Hepatocyte (in vitro differentiated cells): Measurements from ENCODE around the gene SURF1. TPM values are rescaled to one million over a fixed set of nuclear protein-coding genes. Genes with fewer than 3 reads are reported as not detected.

ENCODE experiments used
- DNase-seq: peaks from one replicate; pipeline ENCODE4 v3.0.0-alpha.2; 2016; ENCODE audit warnings: low spot score
- H2AFZ ChIP-seq: fragments of 200-600 bp; sonication (generic); 2 replicates; pipeline ENCODE4 v1.6.0; 2016; ENCODE audit warnings: antibody characterized with exemption, mild to moderate bottlenecking
- H3K27ac ChIP-seq: fragments of 200-600 bp; sonication (generic); 2 replicates; pipeline ENCODE4 v1.5.1; 2016; ENCODE audit warnings: mild to moderate bottlenecking
- H3K27me3 ChIP-seq: fragments of 200-600 bp; sonication (generic); 2 replicates; pipeline ENCODE4 v1.6.1; 2016
- H3K36me3 ChIP-seq: fragments of 200-600 bp; sonication (generic); replicated peaks from 2 replicates; pipeline ENCODE4 v1.5.1; 2016; ENCODE audit warnings: low read depth; ENCODE audit not compliant: insufficient read depth
- H3K4me1 ChIP-seq: fragments of 200-600 bp; sonication (generic); 2 replicates; pipeline ENCODE4 v1.5.1; 2016; ENCODE audit warnings: mild to moderate bottlenecking, moderate library complexity; ENCODE audit not compliant: insufficient read depth
- H3K4me2 ChIP-seq: fragments of 200-600 bp; sonication (generic); 2 replicates; pipeline ENCODE4 v1.6.0; 2016
- H3K4me3 ChIP-seq: fragments of 200-600 bp; sonication (generic); 2 replicates; pipeline ENCODE4 v1.5.1; 2016; ENCODE audit warnings: mild to moderate bottlenecking
- H3K79me2 ChIP-seq: fragments of 200-600 bp; sonication (generic); 2 replicates; pipeline ENCODE4 v1.6.0; 2017; ENCODE audit warnings: mild to moderate bottlenecking
- H3K9me2 ChIP-seq: fragments of 200-600 bp; sonication (generic); replicated peaks from 2 replicates; pipeline ENCODE4 v1.6.0; 2017; ENCODE audit warnings: mild to moderate bottlenecking; ENCODE audit not compliant: insufficient read depth
- H3K9me3 ChIP-seq: fragments of 200-600 bp; sonication (generic); 2 replicates; pipeline ENCODE4 v1.5.1; 2016; ENCODE audit warnings: low read depth, mild to moderate bottlenecking
- H4K20me1 ChIP-seq: fragments of 200-600 bp; sonication (generic); 2 replicates; pipeline ENCODE4 v1.6.0; 2016; ENCODE audit warnings: mild to moderate bottlenecking; ENCODE audit not compliant: insufficient read depth, poor library complexity, severe bottlenecking
- CTCF ChIP-seq: fragments of 200-600 bp; sonication (generic); IDR thresholded peaks from 2 replicates; pipeline ENCODE4 v1.5.1; 2016; ENCODE audit warnings: antibody characterized with exemption, mild to moderate bottlenecking; ENCODE audit not compliant: poor library complexity
- EZH2 ChIP-seq: fragments of 200-600 bp; sonication (generic); IDR thresholded peaks from 2 replicates; pipeline ENCODE4 v1.6.1; 2016; ENCODE audit warnings: antibody characterized with exemption, mild to moderate bottlenecking, borderline replicate concordance
- EZH2phosphoT487 ChIP-seq: fragments of 200-600 bp; sonication (generic); IDR thresholded peaks from one replicate; pipeline ENCODE4 v1.6.1; 2018; ENCODE audit warnings: antibody characterized with exemption, mild to moderate bottlenecking, low read depth, moderate library complexity; ENCODE audit not compliant: unreplicated experiment, severe bottlenecking
- WGBS: methylation state at CpG from one replicate; pipeline ENCODE4 v1.1.6; 2016; ENCODE audit warnings: low lambda C conversion rate; ENCODE audit errors: missing lambda C conversion rate; 5-methylcytosine and 5-hydroxymethylcytosine counted together
- polyA plus RNA-seq: library from polyadenylated mRNA; unstranded; fragments of >200 nt; fragmentation: Nextera tagmentation; extraction: Ambion mirVana; gene quantifications from 2 replicates; pipeline ENCODE4 v1.2.1, GENCODE V29; 2016
- total RNA-seq: library from RNA; depleted of rRNA; stranded (reverse); fragments of >200 nt; gene quantifications from 2 replicates; pipeline ENCODE4 v1.2.3, GENCODE V29; 2014

The SURF1 gene
- total and polyA plus RNA-seq, 2 experiments from 2014 or later, result 37.4 to 76.5 TPM

DNA sequence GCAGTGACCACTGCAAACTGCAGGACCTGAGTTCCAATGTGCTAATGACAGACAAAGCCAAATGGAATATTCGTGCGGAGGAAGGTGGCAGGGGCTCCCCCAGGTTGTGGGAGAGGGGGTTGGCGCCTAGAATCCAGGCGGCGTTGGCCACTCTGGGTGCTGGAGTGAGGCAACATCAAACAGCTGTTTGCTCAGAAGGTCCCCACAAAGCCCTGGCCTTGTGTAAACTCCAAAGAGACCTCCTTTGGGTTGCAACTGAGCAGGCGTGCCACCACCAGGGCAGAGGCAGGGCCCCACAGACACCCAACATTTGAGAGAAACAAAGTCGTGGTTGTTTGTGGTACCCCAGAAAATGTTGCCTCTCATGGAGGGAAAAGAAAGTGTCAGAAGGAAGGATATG lies 34.4 kb upstream of the SURF1 start:
- no peaks in the 10 kb centered on the region for H3K9me2 ChIP-seq
- H3K79me2 ChIP-seq, result no peaks in the 10 kb centered on the region
- no peaks in the 10 kb centered on the region for H3K9me3 ChIP-seq
- H3K4me3 ChIP-seq, result no peak overlapping the region
- no peaks in the 10 kb centered on the region for H3K27me3 ChIP-seq
- TF ChIP-seq EZH2, result no peak
- TF ChIP-seq CTCF, result no peak
- TF ChIP-seq EZH2phosphoT487, result no peak
- H3K4me1 ChIP-seq, result peaks cover 5% of the 10 kb centered on the region
- no peak overlapping the region for H3K27ac ChIP-seq
- H3K4me2 ChIP-seq, result no peak overlapping the region
- no peak for DNase-seq
- no peak overlapping the region for H2AFZ ChIP-seq
- H4K20me1 ChIP-seq, result no peaks in the 10 kb centered on the region
- H3K36me3 ChIP-seq, result no peaks in the 10 kb centered on the region
- WGBS, result 88% methylated on average over 7 of the region's 7 CpGs

DNA sequence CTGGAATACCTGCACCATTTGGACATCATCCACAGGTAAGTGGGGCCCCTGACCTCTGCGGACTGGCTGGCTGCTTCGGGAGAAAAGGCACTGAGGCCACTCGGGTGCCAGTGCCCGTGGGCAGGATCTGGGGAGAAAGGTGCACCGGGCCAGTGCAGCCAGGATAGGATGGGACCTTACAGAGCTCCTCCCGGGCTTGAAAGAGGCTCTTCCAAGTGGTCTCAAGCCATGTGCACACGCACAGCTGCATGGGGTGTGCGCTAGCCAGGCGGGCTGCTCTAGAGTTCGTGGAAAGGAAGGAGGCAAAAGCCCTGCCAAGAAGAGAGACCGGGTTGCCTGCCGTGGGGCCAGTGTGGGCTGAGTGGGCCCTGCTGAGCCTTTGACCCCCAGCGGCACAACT lies 33.3 kb upstream of the SURF1 start:
- Histone ChIP-seq H3K79me2 (no peaks in the 10 kb centered on the region), H3K36me3 (no peaks in the 10 kb centered on the region), H3K4me2 (no peak overlapping the region), H3K27ac (no peak overlapping the region), H3K9me2 (no peaks in the 10 kb centered on the region), H3K4me3 (no peak overlapping the region), H2AFZ (no peak overlapping the region), H3K9me3 (no peaks in the 10 kb centered on the region), H4K20me1 (no peaks in the 10 kb centered on the region), H3K4me1 (peaks cover 2% of the 10 kb centered on the region), H3K27me3 (no peaks in the 10 kb centered on the region)
- no peak for DNase-seq
- TF ChIP-seq CTCF (no peak), EZH2phosphoT487 (no peak), EZH2 (no peak)
- 92% methylated on average over 13 of the region's 13 CpGs for WGBS

DNA sequence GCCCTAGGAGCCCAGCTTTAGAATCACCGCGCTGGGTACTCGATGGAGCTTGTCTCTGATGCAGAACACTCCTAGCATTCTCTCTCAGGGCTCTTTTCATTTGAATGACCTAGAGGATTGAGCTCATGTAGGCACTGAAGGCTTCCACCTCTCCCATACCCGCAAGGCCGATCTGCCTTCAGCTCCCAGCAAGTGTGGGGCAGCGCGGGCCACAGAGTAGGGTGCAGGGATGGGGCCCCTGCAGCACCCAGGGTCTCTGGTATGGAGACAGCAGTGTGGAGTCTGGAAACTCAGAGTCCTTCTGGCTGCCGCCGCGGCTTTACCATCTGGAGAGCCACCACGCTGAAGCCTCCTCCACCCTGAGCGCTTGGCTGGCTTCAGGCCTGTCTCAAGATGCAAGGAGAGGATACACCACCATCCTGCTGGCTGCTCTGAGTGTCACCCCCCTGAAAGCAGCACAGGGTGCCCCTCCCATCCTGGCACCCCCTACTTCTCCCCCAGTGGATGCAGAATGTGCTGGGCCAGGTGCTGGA lies 32.8 kb upstream of the SURF1 start:
- Histone ChIP-seq H2AFZ (no peak overlapping the region), H3K9me3 (no peaks in the 10 kb centered on the region), H3K4me3 (no peak overlapping the region), H3K27ac (no peak overlapping the region), H3K4me2 (no peak overlapping the region), H3K36me3 (no peaks in the 10 kb centered on the region), H3K4me1 (no peaks in the 10 kb centered on the region), H3K27me3 (no peaks in the 10 kb centered on the region), H3K9me2 (no peaks in the 10 kb centered on the region), H3K79me2 (no peaks in the 10 kb centered on the region), H4K20me1 (no peaks in the 10 kb centered on the region)
- no peak for DNase-seq
- WGBS, result 96% methylated on average over 12 of the region's 12 CpGs
- TF ChIP-seq EZH2phosphoT487 (no peak), CTCF (no peak), EZH2 (no peak)

DNA sequence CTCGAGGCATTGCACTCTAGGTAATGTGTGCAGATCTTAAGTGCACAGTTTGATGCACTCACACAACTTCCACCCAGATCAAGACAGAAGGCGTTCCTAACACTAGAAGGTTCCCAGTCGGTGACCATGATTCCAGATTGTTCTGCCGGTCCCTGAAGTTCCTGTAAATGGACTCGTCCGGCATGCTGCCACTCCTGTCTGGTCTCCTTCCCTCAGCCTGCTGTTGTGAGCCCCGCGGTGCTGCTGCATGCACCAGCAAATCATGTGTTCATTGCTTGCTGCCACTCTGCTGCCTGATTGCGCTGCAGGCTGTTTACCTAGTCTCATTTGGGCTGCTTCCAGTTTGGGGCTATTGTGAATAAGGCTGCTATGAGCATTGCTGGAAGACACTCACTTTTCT lies 31.4 kb upstream of the SURF1 start:
- no peak overlapping the region for H2AFZ ChIP-seq
- no peaks in the 10 kb centered on the region for H3K9me3 ChIP-seq
- H3K4me2 ChIP-seq, result no peak overlapping the region
- H3K27me3 ChIP-seq, result no peaks in the 10 kb centered on the region
- H3K4me1 ChIP-seq, result no peaks in the 10 kb centered on the region
- no peaks in the 10 kb centered on the region for H3K9me2 ChIP-seq
- no peak overlapping the region for H3K27ac ChIP-seq
- no peak for DNase-seq
- no peak for TF ChIP-seq EZH2
- no peak for TF ChIP-seq CTCF
- TF ChIP-seq EZH2phosphoT487, result no peak
- H3K36me3 ChIP-seq, result no peaks in the 10 kb centered on the region
- no peaks in the 10 kb centered on the region for H4K20me1 ChIP-seq
- 80% methylated on average over 9 of the region's 9 CpGs for WGBS
- H3K79me2 ChIP-seq, result no peaks in the 10 kb centered on the region
- no peak overlapping the region for H3K4me3 ChIP-seq
